Parathyroid adenoma (tissue), 2 donors: Measurements from ENCODE around the gene MYLK.

Experiments used
- H2AFZ ChIP-seq: fragments of 300-600 bp; sonication (generic); one replicate; pipeline ENCODE4 v1.7.0; 2017; ENCODE audit warnings: antibody characterized with exemption, mild to moderate bottlenecking
- H3K27ac ChIP-seq: fragments of 300-600 bp; sonication (generic); one replicate; pipeline ENCODE4 v1.7.0; 2017
- H3K27me3 ChIP-seq: fragments of 300-600 bp; sonication (generic); one replicate; pipeline ENCODE4 v1.7.0; 2017; ENCODE audit warnings: low read length; ENCODE audit not compliant: control insufficient read depth, insufficient read depth
- H3K36me3 ChIP-seq: fragments of 300-600 bp; sonication (generic); one replicate; pipeline ENCODE4 v1.7.0; 2017; ENCODE audit warnings: low read length; ENCODE audit not compliant: control insufficient read depth, insufficient read depth
- H3K4me1 ChIP-seq: fragments of 300-600 bp; sonication (generic); one replicate; pipeline ENCODE4 v1.7.0; 2017; ENCODE audit warnings: control low read depth
- H3K4me2 ChIP-seq: fragments of 300-600 bp; sonication (generic); one replicate; pipeline ENCODE4 v1.7.0; 2017; ENCODE audit warnings: low read length
- H3K4me3 ChIP-seq: fragments of 300-600 bp; sonication (generic); one replicate; pipeline ENCODE4 v1.7.0; 2017; ENCODE audit warnings: low read depth, low read length
- H3K79me2 ChIP-seq: fragments of 300-600 bp; sonication (generic); one replicate; pipeline ENCODE4 v1.7.0; 2017; ENCODE audit warnings: control low read depth
- H3K9ac ChIP-seq: fragments of 300-600 bp; sonication (generic); one replicate; pipeline ENCODE4 v1.7.0; 2017; ENCODE audit warnings: mild to moderate bottlenecking
- H3K9me3 ChIP-seq: fragments of 300-600 bp; sonication (generic); one replicate; pipeline ENCODE4 v1.7.0; 2017; ENCODE audit warnings: low read length; ENCODE audit not compliant: control insufficient read depth
- TF ChIP-seq, protein P1 (sequence below): fragments of 300-600 bp; sonication (generic); IDR thresholded peaks from one replicate; pipeline ENCODE4 v1.7.0; 2017; ENCODE audit warnings: antibody characterized with exemption, mild to moderate bottlenecking
- donor health status: primary hyperparathyroidism.

The MYLK gene

DNA sequence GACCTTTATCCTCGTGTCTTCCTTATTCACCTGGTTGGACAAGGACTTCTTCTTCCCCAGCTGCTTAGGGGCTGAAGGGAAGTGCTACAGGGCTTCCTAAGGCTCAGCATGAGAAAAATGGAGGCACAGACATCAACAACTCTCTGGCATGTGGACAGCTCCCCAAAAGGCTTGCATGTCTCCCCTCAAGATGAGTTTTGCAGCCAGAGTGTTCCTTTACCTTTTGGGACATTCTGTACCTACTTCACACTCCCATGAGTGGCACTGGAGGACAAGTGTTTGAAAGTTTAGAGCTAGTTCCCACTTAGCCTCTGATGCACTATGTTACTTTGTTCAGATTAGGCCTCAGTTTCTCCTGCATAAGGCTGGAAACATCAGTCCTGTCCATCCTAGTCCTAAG, 222.2 kb downstream of the MYLK start:
- no peak overlapping the region for H3K9ac ChIP-seq
- H3K4me2 ChIP-seq, result no peak overlapping the region
- H3K4me1 ChIP-seq, result peaks cover 16% of the 10 kb centered on the region
- no peaks in the 10 kb centered on the region for H3K9me3 ChIP-seq
- H3K79me2 ChIP-seq, result no peaks in the 10 kb centered on the region
- H2AFZ ChIP-seq, result no peak overlapping the region
- no peaks in the 10 kb centered on the region for H3K27me3 ChIP-seq
- no peak overlapping the region for H3K27ac ChIP-seq
- no peak overlapping the region for H3K4me3 ChIP-seq
- H3K36me3 ChIP-seq, result no peaks in the 10 kb centered on the region
- TF ChIP-seq, protein P1, sequence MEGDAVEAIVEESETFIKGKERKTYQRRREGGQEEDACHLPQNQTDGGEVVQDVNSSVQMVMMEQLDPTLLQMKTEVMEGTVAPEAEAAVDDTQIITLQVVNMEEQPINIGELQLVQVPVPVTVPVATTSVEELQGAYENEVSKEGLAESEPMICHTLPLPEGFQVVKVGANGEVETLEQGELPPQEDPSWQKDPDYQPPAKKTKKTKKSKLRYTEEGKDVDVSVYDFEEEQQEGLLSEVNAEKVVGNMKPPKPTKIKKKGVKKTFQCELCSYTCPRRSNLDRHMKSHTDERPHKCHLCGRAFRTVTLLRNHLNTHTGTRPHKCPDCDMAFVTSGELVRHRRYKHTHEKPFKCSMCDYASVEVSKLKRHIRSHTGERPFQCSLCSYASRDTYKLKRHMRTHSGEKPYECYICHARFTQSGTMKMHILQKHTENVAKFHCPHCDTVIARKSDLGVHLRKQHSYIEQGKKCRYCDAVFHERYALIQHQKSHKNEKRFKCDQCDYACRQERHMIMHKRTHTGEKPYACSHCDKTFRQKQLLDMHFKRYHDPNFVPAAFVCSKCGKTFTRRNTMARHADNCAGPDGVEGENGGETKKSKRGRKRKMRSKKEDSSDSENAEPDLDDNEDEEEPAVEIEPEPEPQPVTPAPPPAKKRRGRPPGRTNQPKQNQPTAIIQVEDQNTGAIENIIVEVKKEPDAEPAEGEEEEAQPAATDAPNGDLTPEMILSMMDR, result no peak

DNA sequence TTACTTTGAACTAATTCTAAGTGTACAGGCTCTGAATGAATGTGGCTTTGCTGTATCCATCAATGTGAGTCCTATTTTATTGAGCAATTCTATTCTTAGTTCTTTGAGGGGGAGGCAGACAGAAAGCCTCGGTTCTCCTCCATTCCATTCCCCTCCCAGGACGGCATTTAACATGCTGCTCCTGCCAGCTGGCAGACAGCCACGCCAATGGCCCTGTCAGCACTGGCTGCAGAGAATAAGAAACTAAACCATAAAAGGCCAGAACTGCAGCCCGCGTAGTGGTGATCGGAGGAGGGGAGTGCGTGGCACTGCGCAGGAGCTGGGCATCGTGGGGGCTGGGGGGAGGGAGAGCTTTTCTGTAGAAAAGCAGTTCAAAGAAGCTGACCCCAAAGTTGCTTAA, 223.2 kb downstream of the MYLK start:
- H3K4me1 ChIP-seq, result peaks cover 16% of the 10 kb centered on the region
- H3K36me3 ChIP-seq, result no peaks in the 10 kb centered on the region
- H3K4me3 ChIP-seq, result no peak overlapping the region
- H3K27ac ChIP-seq, result peak overlapping the region; percentile 58
- no peak overlapping the region for H3K9ac ChIP-seq
- H3K4me2 ChIP-seq, result no peak overlapping the region
- no peaks in the 10 kb centered on the region for H3K79me2 ChIP-seq
- TF ChIP-seq, protein P1, result no peak
- H2AFZ ChIP-seq, result peak overlapping the region; percentile 61
- no peaks in the 10 kb centered on the region for H3K9me3 ChIP-seq
- H3K27me3 ChIP-seq, result no peaks in the 10 kb centered on the region

DNA sequence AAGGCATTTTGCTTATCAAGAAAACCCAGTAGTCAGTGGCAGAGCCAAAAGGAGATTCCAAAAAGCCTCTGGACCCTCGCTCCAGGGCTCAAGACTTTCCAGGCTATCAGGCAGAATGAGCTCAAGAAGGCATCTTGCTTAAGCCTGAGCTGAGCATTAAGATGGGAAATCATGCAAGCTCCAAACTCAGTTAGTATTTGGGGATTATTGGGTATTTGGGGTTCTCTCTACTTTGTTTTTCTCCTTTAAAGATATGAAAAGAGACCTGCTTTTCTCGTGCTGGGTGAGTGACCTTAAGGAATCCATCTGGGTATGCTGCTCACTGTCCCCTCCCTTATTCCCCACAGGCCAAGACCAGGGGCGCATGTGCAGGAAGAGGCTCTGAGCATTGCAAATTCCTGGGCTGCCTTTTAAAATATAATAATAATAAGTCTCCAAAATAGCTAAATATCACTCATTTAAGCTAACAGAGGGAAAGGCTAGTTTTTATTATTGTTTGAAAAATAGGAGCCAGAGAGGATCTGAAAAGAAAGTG, 223.9 kb downstream of the MYLK start:
- Histone ChIP-seq H3K36me3 (no peaks in the 10 kb centered on the region), H3K79me2 (no peaks in the 10 kb centered on the region), H3K9ac (no peak overlapping the region), H3K4me3 (no peak overlapping the region), H3K4me1 (peaks cover 16% of the 10 kb centered on the region), H3K27me3 (no peaks in the 10 kb centered on the region), H3K9me3 (no peaks in the 10 kb centered on the region), H3K27ac (peak overlapping the region; percentile 0), H3K4me2 (no peak overlapping the region), H2AFZ (peak overlapping the region; percentile 61)
- TF ChIP-seq, protein P1, result no peak

DNA sequence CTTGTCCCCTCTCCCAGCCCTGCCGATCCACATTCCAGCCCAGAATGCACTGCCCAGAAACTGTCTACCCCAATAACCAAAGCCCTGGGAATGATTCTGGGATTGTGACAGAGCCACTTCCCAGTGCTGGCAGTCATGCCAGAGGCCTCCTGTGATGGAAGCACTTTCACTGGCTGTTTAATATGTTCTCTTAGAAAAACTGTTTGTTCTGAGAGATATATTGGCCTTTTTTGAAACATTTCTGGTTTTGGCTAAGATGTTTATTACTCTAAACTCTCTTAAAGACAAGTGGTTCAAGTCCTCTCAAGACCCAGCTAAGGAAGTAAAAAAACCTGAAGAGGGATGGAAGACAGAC, 225.3 kb downstream of the MYLK start:
- H3K27ac ChIP-seq, result no peak overlapping the region

More for the DNA sequence above, 225.3 kb downstream of the MYLK start:
- Histone ChIP-seq H3K79me2 (no peaks in the 10 kb centered on the region), H3K9ac (no peak overlapping the region), H3K9me3 (no peaks in the 10 kb centered on the region), H3K4me3 (no peak overlapping the region), H3K27me3 (no peaks in the 10 kb centered on the region), H3K36me3 (no peaks in the 10 kb centered on the region), H3K4me1 (peaks cover 16% of the 10 kb centered on the region), H3K4me2 (no peak overlapping the region), H2AFZ (no peak overlapping the region)
- TF ChIP-seq, protein P1, result no peak
